SK-N-SH (cell line): Measurements from ENCODE around the gene ZDHHC5. TPM values are rescaled to one million over a fixed set of nuclear protein-coding genes. Genes with fewer than 3 reads are reported as not detected.

ENCODE experiments used
- CTCF ChIA-PET: fragments of 300-600, 350-600 bp; formaldehyde crosslinking; extraction: SDS; loops from one replicate; lab custom pipeline; 2021; lab: Yijun Ruan, JAX
- POLR2A ChIA-PET: fragments of 350-600 bp; sonication (Branson Sonifier 250); formaldehyde crosslinking; extraction: SDS; loops from one replicate; lab custom pipeline; 2020; ENCODE audit warnings: antibody characterized with exemption, inconsistent platforms; lab: Yijun Ruan, JAX
- DNase-seq: peaks from one replicate; pipeline ENCODE4 v3.0.0; 2012
- H2AFZ ChIP-seq: fragments of 200-600 bp; sonication (generic); 2 replicates; pipeline ENCODE4 v1.8.1; 2016; ENCODE audit warnings: antibody characterized with exemption, mild to moderate bottlenecking, low read depth
- H3F3A ChIP-seq: fragments of 200-600 bp; sonication (generic); replicated peaks from 2 replicates; pipeline ENCODE3; 2016; ENCODE audit warnings: antibody characterized with exemption, mild to moderate bottlenecking; ENCODE audit not compliant: insufficient read depth
- H3K27ac ChIP-seq, 2 experiments: fragments of 200-500 bp in 1 of 2; fragments of 200-600 bp in 1 of 2; sonication (Bioruptor generic) in 1 of 2; sonication (generic), shearing (Covaris generic) in 1 of 2; 2 replicates each; pipeline versions ENCODE4 v1.5.1 to v1.6.1; 2014 to 2016; ENCODE audit warnings: low read depth in 2 of 2, inconsistent platforms in 1 of 2, low read length in 1 of 2, mild to moderate bottlenecking in 1 of 2, mixed read lengths in 1 of 2
- H3K27me3 ChIP-seq: fragments of 200-600 bp; sonication (generic), shearing (Covaris generic); 2 replicates; pipeline ENCODE4 v1.6.1; 2016; ENCODE audit warnings: mixed run types; ENCODE audit not compliant: insufficient read depth
- H3K36me3 ChIP-seq, 2 experiments: fragments of 200-500 bp in 1 of 2; fragments of 200-600 bp in 1 of 2; sonication (Bioruptor generic) in 1 of 2; sonication (generic) in 1 of 2; replicated peaks in 1 of 2; 2 replicates each; pipeline versions ENCODE3 to v1.5.1; 2014 to 2016; ENCODE audit warnings: low read length in 1 of 2, mild to moderate bottlenecking in 1 of 2; ENCODE audit not compliant: insufficient read depth in 2 of 2, control insufficient read depth in 1 of 2
- H3K4me1 ChIP-seq, 2 experiments: fragments of 200-500 bp in 1 of 2; fragments of 200-600 bp in 1 of 2; sonication (Bioruptor generic) in 1 of 2; sonication (generic), shearing (Covaris generic) in 1 of 2; 2 replicates each; pipeline versions ENCODE4 v1.5.1 to v1.6.1; 2014 to 2016; ENCODE audit warnings: low read depth in 1 of 2, low read length in 1 of 2, mixed run types in 1 of 2; ENCODE audit not compliant: insufficient read depth in 2 of 2, control insufficient read depth in 1 of 2
- H3K4me2 ChIP-seq: fragments of 200-600 bp; sonication (generic), shearing (Covaris generic); 2 replicates; pipeline ENCODE4 v1.6.1; 2017; ENCODE audit warnings: mixed run types
- H3K4me3 ChIP-seq, 2 experiments: fragments of 200-500 bp in 1 of 2; fragments of 200-600 bp in 1 of 2; sonication (Bioruptor generic) in 1 of 2; sonication (generic), shearing (Covaris generic) in 1 of 2; 2 replicates each; pipeline versions ENCODE4 v1.5.1 to v1.8.1; 2014 to 2016; ENCODE audit warnings: low read depth in 2 of 2, inconsistent platforms in 1 of 2, low read length in 1 of 2, mild to moderate bottlenecking in 1 of 2, mixed read lengths in 1 of 2, moderate library complexity in 1 of 2
- H3K79me2 ChIP-seq: fragments of 200-600 bp; sonication (generic); 2 replicates; pipeline ENCODE4 v1.8.1; 2017; ENCODE audit warnings: mild to moderate bottlenecking; ENCODE audit not compliant: insufficient read depth
- H3K9ac ChIP-seq: fragments of 200-600 bp; sonication (generic); 2 replicates; pipeline ENCODE4 v1.6.1; 2017; ENCODE audit warnings: mixed run types
- H3K9me2 ChIP-seq: fragments of 200-600 bp; sonication (generic); 2 replicates; pipeline ENCODE4 v1.6.1; 2017; ENCODE audit warnings: mixed run types
- H3K9me3 ChIP-seq: fragments of 200-600 bp; sonication (generic); 2 replicates; pipeline ENCODE4 v1.6.1; 2017; ENCODE audit warnings: mixed run types, mild to moderate bottlenecking, moderate library complexity
- H4K20me1 ChIP-seq: fragments of 200-600 bp; sonication (generic); 2 replicates; pipeline ENCODE4 v1.6.1; 2017; ENCODE audit warnings: mild to moderate bottlenecking, mixed run types; ENCODE audit not compliant: insufficient read depth
- FOSL2 ChIP-seq: IDR thresholded peaks from 2 replicates; pipeline ENCODE4 v1.4.0; 2012; ENCODE audit warnings: low read depth, mild to moderate bottlenecking, moderate library complexity, borderline replicate concordance
- FOXM1 ChIP-seq: IDR thresholded peaks from 2 replicates; pipeline ENCODE4 v1.4.0; 2012; ENCODE audit warnings: low read depth, mild to moderate bottlenecking
- GATA2 ChIP-seq: sonication (generic); formaldehyde crosslinking; IDR thresholded peaks from 2 replicates; pipeline ENCODE4 v1.5.0; 2020; ENCODE audit warnings: mild to moderate bottlenecking, missing genetic modification reagents
- MAX ChIP-seq: IDR thresholded peaks from 2 replicates; pipeline ENCODE4 v1.4.0; 2012; ENCODE audit warnings: low read depth
- MEF2A ChIP-seq: IDR thresholded peaks from 2 replicates; pipeline ENCODE4 v1.4.0; 2012; ENCODE audit warnings: low read depth, borderline replicate concordance
- MXI1 ChIP-seq: IDR thresholded peaks from 2 replicates; pipeline ENCODE4 v1.6.1; 2012; ENCODE audit warnings: mild to moderate bottlenecking, low read depth, low read length, improper control_type of control experiment
- PBX3 ChIP-seq: IDR thresholded peaks from 2 replicates; pipeline ENCODE4; 2012
- RAD21 ChIP-seq: IDR thresholded peaks from 2 replicates; pipeline ENCODE4 v1.6.1; 2012; ENCODE audit warnings: mild to moderate bottlenecking, low read length
- TCF12 ChIP-seq: IDR thresholded peaks from 2 replicates; pipeline ENCODE4 v1.4.0; 2012
- TEAD4 ChIP-seq: IDR thresholded peaks from 2 replicates; pipeline ENCODE4 v1.4.0; 2012; ENCODE audit warnings: mild to moderate bottlenecking, borderline replicate concordance; ENCODE audit not compliant: insufficient read depth
- WGBS: methylation state at CpG from one replicate; pipeline ENCODE4 v1.1.6; 2017; ENCODE audit warnings: low lambda C conversion rate; 5-methylcytosine and 5-hydroxymethylcytosine counted together
- polyA plus RNA-seq, 3 experiments: library from polyadenylated mRNA; depleted of rRNA; stranded (reverse); fragments of >200 nt; gene quantifications; 2 replicates each; pipeline ENCODE4 v1.2.3, GENCODE V29; 2012
- TF ChIP-seq, protein P1 (sequence below): fragments of 150-350 bp; IDR thresholded peaks from 2 replicates; pipeline ENCODE4 v1.6.1; 2017; ENCODE audit warnings: antibody characterized with exemption, low read length, low read depth, borderline replicate concordance
- TF ChIP-seq, protein P2 (sequence below): IDR thresholded peaks from 2 replicates; pipeline ENCODE4 v1.4.0; 2012; ENCODE audit warnings: low read depth, borderline replicate concordance
- TF ChIP-seq, protein P3 (sequence below): IDR thresholded peaks from 2 replicates; pipeline ENCODE4 v1.4.0; 2012; ENCODE audit warnings: low read depth, borderline replicate concordance

The ZDHHC5 gene
- polyA plus RNA-seq, 1 of the 3 experiments (the other 2 are of a cell fraction) = 46.6 TPM

DNA sequence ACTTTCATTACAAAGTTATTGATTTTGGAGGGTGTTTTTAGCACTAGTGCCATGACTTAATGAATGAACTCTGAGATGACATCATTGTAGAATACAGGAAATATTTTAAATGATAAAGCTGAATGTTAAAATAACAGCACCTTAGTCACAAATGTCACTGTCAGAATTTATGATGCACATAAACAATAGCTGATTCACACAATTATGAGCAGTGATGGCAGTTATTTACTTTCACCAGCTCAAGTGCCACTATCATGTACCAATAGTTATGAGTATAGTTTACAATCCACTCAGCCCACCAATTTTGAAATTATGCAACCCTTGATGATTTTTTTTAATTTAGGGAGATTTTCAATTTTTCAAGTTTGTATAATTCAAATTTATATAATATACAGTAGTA, 47.4 kb upstream of the ZDHHC5 start (continued):
- TF ChIP-seq TEAD4 (no peak), TCF12 (no peak), PBX3 (no peak), MXI1 (no peak), FOXM1 (no peak), MAX (no peak)
- TF ChIP-seq, protein P1, sequence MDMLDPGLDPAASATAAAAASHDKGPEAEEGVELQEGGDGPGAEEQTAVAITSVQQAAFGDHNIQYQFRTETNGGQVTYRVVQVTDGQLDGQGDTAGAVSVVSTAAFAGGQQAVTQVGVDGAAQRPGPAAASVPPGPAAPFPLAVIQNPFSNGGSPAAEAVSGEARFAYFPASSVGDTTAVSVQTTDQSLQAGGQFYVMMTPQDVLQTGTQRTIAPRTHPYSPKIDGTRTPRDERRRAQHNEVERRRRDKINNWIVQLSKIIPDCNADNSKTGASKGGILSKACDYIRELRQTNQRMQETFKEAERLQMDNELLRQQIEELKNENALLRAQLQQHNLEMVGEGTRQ = no peak
- TF ChIP-seq, protein P2, sequence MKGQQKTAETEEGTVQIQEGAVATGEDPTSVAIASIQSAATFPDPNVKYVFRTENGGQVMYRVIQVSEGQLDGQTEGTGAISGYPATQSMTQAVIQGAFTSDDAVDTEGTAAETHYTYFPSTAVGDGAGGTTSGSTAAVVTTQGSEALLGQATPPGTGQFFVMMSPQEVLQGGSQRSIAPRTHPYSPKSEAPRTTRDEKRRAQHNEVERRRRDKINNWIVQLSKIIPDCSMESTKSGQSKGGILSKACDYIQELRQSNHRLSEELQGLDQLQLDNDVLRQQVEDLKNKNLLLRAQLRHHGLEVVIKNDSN = no peak
- TF ChIP-seq, protein P3, sequence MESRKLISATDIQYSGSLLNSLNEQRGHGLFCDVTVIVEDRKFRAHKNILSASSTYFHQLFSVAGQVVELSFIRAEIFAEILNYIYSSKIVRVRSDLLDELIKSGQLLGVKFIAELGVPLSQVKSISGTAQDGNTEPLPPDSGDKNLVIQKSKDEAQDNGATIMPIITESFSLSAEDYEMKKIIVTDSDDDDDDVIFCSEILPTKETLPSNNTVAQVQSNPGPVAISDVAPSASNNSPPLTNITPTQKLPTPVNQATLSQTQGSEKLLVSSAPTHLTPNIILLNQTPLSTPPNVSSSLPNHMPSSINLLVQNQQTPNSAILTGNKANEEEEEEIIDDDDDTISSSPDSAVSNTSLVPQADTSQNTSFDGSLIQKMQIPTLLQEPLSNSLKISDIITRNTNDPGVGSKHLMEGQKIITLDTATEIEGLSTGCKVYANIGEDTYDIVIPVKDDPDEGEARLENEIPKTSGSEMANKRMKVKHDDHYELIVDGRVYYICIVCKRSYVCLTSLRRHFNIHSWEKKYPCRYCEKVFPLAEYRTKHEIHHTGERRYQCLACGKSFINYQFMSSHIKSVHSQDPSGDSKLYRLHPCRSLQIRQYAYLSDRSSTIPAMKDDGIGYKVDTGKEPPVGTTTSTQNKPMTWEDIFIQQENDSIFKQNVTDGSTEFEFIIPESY = no peak

DNA sequence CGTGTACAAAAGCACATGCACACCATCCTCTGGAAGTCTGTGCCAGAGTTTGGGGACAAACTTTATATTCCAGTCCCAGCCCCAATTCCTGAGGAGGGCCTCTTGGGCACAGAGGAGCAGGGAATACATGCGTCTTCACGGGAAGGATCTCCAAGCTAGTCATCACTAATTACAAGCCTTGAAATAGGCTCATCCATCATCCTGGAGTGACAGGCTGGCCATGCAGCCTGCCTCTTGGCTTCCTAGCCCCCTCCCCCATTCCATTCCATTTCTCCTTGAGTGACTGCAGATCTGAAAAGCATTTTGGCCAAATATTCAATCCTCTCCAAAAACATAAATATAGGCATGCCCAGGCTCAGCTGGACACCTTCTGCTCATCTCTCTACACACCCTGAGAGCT, 45.7 kb upstream of the ZDHHC5 start:
- CTCF ChIA-PET = interaction anchor here (1.0 to 1.6 kb wide), 2 partner anchors 54 to 129 kb away, joined by 4 read pairs; partner anchors contain the start of gene UBE2L6
- no peaks in the 10 kb centered on the region for H3K9me3 ChIP-seq
- no peak overlapping the region for H3K4me3 ChIP-seq

More for the DNA sequence above, 45.7 kb upstream of the ZDHHC5 start:
- TF ChIP-seq MEF2A (no peak), FOSL2 (no peak), PBX3 (no peak), RAD21 (no peak), GATA2 (CRISPR knock-in tag) (no peak), TCF12 (no peak)
- TF ChIP-seq, protein P1 = no peak
- TF ChIP-seq, protein P3 = no peak
- H3K36me3 ChIP-seq = no peaks in the 10 kb centered on the region
- no peak overlapping the region for H3K4me2 ChIP-seq
- POLR2A ChIA-PET = no interaction called here
- WGBS = 54% methylated on average over 2 of the region's 3 CpGs
- no peaks in the 10 kb centered on the region for H3K79me2 ChIP-seq
- no peak overlapping the region for H2AFZ ChIP-seq
- no peak for DNase-seq
- no peaks in the 10 kb centered on the region for H4K20me1 ChIP-seq
- H3K27ac ChIP-seq = no peak overlapping the region
- no peaks in the 10 kb centered on the region for H3K27me3 ChIP-seq
- no peaks in the 10 kb centered on the region for H3F3A ChIP-seq
- no peaks in the 10 kb centered on the region for H3K9me2 ChIP-seq
- no peaks in the 10 kb centered on the region for H3K4me1 ChIP-seq
- H3K9ac ChIP-seq = no peak overlapping the region
